Nephron (organoid): ENCODE measurements around the gene TOP3B.

ENCODE experiments used
- H3K27ac Mint-ChIP-seq, 3 experiments: 2 replicates each; pipeline ENCODE4 v1.8.0; 2020; ENCODE audit warnings: mixed read lengths in 3 of 3, mild to moderate bottlenecking in 2 of 3, moderate library complexity in 1 of 3
- H3K27me3 Mint-ChIP-seq: 2 replicates; pipeline ENCODE4 v1.8.0; 2021; ENCODE audit warnings: low read depth, mild to moderate bottlenecking, moderate library complexity, mixed read lengths
- H3K36me3 Mint-ChIP-seq: 2 replicates; pipeline ENCODE4 v1.8.0; 2020; ENCODE audit warnings: low read depth, mixed read lengths
- H3K4me1 Mint-ChIP-seq: 2 replicates; pipeline ENCODE4 v1.8.0; 2020; ENCODE audit warnings: mixed read lengths
- H3K4me3 Mint-ChIP-seq, 3 experiments: 2 replicates each; pipeline ENCODE4 v1.8.0; 2020; ENCODE audit warnings: mild to moderate bottlenecking in 3 of 3, mixed read lengths in 3 of 3, moderate library complexity in 2 of 3
- H3K9me3 Mint-ChIP-seq: 2 replicates; pipeline ENCODE4 v1.8.0; 2020; ENCODE audit warnings: mixed read lengths
- TF ChIP-seq, protein P1 (sequence below), 3 experiments: fragments of 200-600 bp; sonication (generic); IDR thresholded peaks; one replicate each; pipeline ENCODE4 v1.5.0; 2021; ENCODE audit warnings: antibody characterized with exemption in 3 of 3; ENCODE audit not compliant: unreplicated experiment in 3 of 3

The TOP3B gene

DNA sequence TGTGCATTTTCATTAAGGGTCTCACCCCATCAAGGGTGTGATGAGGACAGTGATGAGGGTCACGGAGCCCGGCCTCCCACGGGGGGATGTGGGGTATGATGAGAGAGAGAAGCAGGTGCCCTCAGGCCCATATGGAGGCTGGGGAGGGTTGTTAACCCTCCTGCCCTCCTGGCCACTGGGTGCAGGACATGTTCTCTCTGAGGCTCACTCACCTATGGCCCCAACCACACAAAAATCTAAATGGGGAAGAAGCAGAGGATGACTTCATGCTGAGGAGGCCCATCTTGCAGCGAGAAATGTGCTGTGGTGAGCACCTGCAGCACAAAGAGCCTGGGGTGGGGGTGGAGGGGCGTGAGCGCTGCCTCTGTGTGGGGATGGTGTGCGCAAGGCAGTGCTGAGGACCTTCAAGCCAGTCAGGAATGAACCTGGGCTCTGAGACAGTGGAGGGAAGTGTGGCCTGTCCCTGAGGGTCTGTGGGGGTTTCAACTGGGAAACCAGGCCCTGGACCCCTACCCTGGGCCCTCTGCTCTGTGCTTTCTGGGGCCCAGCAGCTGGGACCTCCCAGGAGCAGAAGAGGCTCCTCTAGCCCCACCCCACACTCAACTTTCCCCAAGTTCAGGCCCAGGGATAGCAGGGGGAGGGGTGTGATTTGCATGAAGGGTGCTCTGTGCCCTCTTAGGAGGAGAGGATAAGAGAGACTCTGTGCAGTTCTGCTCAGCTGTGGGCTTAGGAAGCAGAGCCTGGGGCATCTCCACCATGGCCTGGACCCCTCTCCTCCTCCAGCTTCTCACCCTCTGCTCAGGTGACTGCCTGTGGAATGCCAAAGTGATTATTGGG is 43.0 kb upstream of the TOP3B start:
- Mint-ChIP-seq H3K4me3 (no peak overlapping the region), H3K27ac (no peak overlapping the region), H3K36me3 (no peaks in the 10 kb centered on the region), H3K9me3 (no peaks in the 10 kb centered on the region), H3K27me3 (no peaks in the 10 kb centered on the region), H3K4me1 (no peaks in the 10 kb centered on the region)
- TF ChIP-seq, protein P1, sequence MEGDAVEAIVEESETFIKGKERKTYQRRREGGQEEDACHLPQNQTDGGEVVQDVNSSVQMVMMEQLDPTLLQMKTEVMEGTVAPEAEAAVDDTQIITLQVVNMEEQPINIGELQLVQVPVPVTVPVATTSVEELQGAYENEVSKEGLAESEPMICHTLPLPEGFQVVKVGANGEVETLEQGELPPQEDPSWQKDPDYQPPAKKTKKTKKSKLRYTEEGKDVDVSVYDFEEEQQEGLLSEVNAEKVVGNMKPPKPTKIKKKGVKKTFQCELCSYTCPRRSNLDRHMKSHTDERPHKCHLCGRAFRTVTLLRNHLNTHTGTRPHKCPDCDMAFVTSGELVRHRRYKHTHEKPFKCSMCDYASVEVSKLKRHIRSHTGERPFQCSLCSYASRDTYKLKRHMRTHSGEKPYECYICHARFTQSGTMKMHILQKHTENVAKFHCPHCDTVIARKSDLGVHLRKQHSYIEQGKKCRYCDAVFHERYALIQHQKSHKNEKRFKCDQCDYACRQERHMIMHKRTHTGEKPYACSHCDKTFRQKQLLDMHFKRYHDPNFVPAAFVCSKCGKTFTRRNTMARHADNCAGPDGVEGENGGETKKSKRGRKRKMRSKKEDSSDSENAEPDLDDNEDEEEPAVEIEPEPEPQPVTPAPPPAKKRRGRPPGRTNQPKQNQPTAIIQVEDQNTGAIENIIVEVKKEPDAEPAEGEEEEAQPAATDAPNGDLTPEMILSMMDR (IDR thresholded peaks at IDR 0.05; ENCODE audit: unreplicated experiment in 3 of 3): no peak

DNA sequence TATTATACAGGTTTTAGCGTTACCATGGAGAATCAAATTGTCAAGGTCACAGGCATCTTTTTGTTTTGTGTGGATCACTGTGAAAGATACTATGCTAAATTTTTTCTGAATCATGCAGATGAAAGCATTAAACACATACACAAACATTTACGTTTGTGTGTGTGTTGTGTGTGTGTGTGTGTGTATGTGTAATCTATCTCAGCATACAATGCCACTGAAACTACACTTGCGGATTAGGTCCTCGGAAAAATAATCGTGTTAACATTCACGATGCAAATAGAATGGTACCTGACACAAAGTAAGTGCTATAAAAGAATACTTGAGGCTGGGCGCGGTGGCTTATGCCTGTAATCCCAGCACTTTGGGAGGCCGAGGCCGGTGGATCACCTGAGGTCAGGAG is 41.9 kb upstream of the TOP3B start:
- no peaks in the 10 kb centered on the region for H3K4me1 Mint-ChIP-seq
- no peaks in the 10 kb centered on the region for H3K9me3 Mint-ChIP-seq
- no peaks in the 10 kb centered on the region for H3K36me3 Mint-ChIP-seq
- no peak overlapping the region for H3K4me3 Mint-ChIP-seq
- no peak overlapping the region for H3K27ac Mint-ChIP-seq
- TF ChIP-seq, protein P1 (IDR thresholded peaks at IDR 0.05; ENCODE audit: unreplicated experiment in 3 of 3): no peak
- H3K27me3 Mint-ChIP-seq: no peaks in the 10 kb centered on the region

DNA sequence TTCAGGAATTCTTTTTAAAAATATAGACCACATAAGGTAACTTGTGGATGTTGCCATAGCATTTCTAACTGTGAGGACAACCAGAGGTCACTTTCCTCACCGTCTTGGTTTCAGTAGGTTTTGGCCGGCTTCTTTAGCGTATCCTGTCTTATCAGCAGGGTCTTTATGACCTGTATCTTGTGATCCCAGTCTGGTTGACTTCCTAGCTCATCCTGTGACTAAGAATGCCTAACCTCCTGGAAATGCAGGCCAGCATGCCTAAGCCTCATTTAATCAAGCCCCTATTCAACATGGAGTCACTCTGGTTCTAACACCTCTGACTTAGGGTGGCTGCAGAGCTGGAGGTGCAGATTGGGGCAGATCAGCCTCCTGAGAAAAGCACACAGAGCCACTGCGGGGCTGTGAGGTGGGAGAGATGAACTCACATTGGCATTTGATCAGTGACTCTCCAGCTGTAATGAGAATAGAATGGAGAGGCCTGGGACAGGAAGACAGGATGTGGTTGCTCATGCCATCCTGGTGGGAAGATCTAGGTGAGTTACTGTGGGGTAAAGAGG is 41.1 kb upstream of the TOP3B start:
- TF ChIP-seq, protein P1 (IDR thresholded peaks at IDR 0.05; ENCODE audit: unreplicated experiment in 3 of 3): no peak
- Mint-ChIP-seq H3K27me3 (peaks cover 4% of the 10 kb centered on the region), H3K9me3 (no peaks in the 10 kb centered on the region), H3K27ac (no peak overlapping the region), H3K4me1 (no peaks in the 10 kb centered on the region), H3K4me3 (no peak overlapping the region), H3K36me3 (no peaks in the 10 kb centered on the region)

DNA sequence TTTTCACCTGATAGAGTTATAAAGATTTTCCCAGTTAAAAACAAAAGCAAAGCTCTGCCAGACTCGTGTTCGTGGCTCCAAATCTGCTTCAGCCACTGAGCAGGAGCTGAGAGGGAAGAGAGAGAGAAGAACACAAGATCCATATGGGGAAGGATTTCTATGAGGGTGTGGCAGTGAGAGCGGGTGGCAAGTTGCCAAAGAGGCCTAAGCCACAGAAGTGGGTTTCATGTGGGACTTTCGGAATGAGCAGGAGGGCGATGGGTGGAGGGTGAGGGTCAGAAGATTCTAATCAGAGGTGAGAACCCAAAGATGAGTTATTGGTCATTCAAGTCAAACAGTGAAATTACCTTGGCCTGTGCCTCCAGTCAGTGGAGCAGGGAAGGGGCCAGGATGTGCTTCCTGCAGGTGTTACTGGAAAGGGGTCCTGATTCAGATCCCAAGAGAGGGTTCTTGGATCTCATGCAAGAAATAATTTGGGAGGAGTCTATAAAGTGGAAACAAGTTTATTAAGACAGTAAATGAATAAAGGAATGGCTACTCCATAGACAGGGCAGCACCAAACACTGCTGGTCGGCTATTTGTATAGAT is 40.5 kb upstream of the TOP3B start:
- Mint-ChIP-seq H3K27ac (no peak overlapping the region), H3K27me3 (peaks cover 4% of the 10 kb centered on the region), H3K36me3 (no peaks in the 10 kb centered on the region), H3K9me3 (no peaks in the 10 kb centered on the region), H3K4me1 (no peaks in the 10 kb centered on the region), H3K4me3 (no peak overlapping the region)
- TF ChIP-seq, protein P1 (IDR thresholded peaks at IDR 0.05; ENCODE audit: unreplicated experiment in 3 of 3): no peak

DNA sequence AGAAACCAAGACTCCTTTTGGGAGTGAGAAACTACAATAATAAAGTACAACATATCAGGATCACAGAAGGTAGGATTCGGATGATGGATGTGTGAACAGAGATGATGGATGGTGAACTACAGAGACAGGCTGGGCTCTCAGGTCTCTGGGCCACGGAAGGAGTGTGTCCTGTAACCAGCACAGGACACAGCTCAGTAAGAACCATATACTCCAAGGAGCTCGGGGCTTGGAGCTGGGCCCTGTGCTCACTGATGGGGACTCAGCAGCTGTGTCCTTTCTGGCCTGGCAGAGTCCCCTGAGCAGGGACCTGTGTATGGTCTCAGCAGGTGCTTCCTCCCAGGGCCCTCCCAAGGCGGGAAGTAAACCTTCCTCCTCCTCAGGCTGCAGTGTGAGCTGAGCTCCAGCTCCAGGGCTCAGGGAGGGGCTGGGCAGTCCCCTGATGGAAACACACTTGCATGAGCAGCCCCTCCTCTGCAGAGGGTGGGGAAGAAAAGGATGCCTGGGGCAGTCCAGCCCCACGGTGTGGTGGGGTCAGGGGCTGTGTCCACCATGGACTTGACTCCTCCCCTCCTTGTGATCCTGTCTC is 39.8 kb upstream of the TOP3B start:
- H3K36me3 Mint-ChIP-seq: no peaks in the 10 kb centered on the region
- TF ChIP-seq, protein P1 (IDR thresholded peaks at IDR 0.05; ENCODE audit: unreplicated experiment in 3 of 3): no peak
- H3K4me1 Mint-ChIP-seq: no peaks in the 10 kb centered on the region
- no peak overlapping the region for H3K4me3 Mint-ChIP-seq
- H3K9me3 Mint-ChIP-seq: no peaks in the 10 kb centered on the region
- H3K27me3 Mint-ChIP-seq: peaks cover 4% of the 10 kb centered on the region
- no peak overlapping the region for H3K27ac Mint-ChIP-seq
